ENCODE data around the gene CD46.
"Not testable (repeated sequence)": the region's sequence is repeated elsewhere in the genome, so short reads cannot be mapped to it uniquely, and the experiment has no call there.

Gene CD46

GRCh38 chr1:207751790-207752455 is at the start of gene CD46:
CD46 (plus strand) TSS chr1:207752054; CDS start chr1:207752213, 159 bp downstream.
- peaks cover 44 to 51% of the 10 kb centered on the region in 2 experiments for H3K4me1 ChIP-seq (ENCODE audit: control insufficient read depth in 1 of 2, insufficient read depth in 1 of 2, low read depth in 1 of 2, low read length in 1 of 2)
- H3K36me3 ChIP-seq: peaks cover 2% of the 10 kb centered on the region
- TF ChIP-seq CTCF (IDR thresholded peaks at IDR 0.05): peak; percentile 58
- peak within 1 kb of the TSS; percentile 85 to 90 for H3K4me3 ChIP-seq (ENCODE audit: low read depth in 1 of 2, low read length in 1 of 2)
- no peaks in the 10 kb centered on the region for H3K9me3 ChIP-seq
- H3K27me3 ChIP-seq: no peaks in the 10 kb centered on the region
- H3K27ac ChIP-seq: peak within 1 kb of the TSS; percentile 94

- Histone ChIP-seq H3K9me3 (no peaks in the 10 kb centered on the region), H3K27ac (no peak overlapping the region), H3K4me3 (ENCODE audit: low read depth in 1 of 2, low read length in 1 of 2) (no peak overlapping the region), H3K36me3 (no peaks in the 10 kb centered on the region), H3K27me3 (peaks cover 9% of the 10 kb centered on the region), H3K4me1 (ENCODE audit: control insufficient read depth in 1 of 2, insufficient read depth in 1 of 2, low read depth in 1 of 2, low read length in 1 of 2) (no peaks in the 10 kb centered on the region)
- no peak for TF ChIP-seq CTCF (IDR thresholded peaks at IDR 0.05)
Observed at GRCh38 chr1:207702317-207702716, 49.5 kb upstream of the CD46 start.

DNA sequence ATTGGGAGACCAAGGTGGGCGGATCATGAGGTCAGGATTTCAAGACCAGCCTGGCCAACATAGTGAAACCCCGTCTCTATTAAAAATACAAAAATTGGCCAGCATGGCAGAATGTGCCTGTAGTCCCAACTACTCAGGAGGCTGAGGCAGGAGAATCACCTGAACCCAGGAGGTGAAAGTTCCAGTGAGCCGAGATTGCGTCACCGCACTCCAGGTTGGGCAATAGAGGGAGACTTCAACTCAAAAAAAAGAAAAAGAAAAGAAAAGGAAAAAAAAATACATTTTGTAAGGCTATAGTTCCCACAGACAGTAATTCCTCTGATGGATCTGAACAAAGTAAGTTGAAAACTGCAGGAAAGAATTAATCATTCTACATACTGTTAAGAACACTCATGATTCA is 48.1 kb upstream of the CD46 start:
- H3K27me3 ChIP-seq: peaks cover 9% of the 10 kb centered on the region
- no peaks in the 10 kb centered on the region for H3K9me3 ChIP-seq
- H3K27ac ChIP-seq: no peak overlapping the region
- no peak for TF ChIP-seq CTCF (IDR thresholded peaks at IDR 0.05)
- H3K4me3 ChIP-seq (ENCODE audit: low read depth in 1 of 2, low read length in 1 of 2): no peak overlapping the region
- H3K4me1 ChIP-seq (ENCODE audit: control insufficient read depth in 1 of 2, insufficient read depth in 1 of 2, low read depth in 1 of 2, low read length in 1 of 2): no peaks in the 10 kb centered on the region
- no peaks in the 10 kb centered on the region for H3K36me3 ChIP-seq

DNA sequence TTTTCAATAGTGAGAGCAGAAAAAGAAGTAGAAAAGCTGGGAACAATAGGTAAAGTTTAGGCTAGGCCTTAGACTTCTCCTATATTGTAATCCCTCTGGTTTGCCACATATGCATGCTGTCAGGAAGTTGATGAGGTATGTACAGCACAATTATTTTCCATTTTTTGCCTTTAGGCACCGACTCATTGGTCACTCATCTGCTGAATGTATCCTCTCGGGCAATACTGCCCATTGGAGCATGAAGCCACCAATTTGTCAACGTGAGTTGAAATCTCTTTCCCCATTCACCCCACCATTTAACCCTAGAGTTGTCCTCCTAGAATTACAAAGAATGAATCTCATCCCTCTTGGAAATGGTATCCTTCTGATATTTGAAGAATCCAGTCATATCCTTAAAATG is 43.9 kb upstream of the CD46 start:
- not testable (repeated sequence) for H3K4me1 ChIP-seq (ENCODE audit: control insufficient read depth in 1 of 2, insufficient read depth in 1 of 2, low read depth in 1 of 2, low read length in 1 of 2); H3K27ac ChIP-seq; H3K9me3 ChIP-seq; H3K27me3 ChIP-seq; H3K36me3 ChIP-seq; H3K4me3 ChIP-seq (ENCODE audit: low read depth in 1 of 2, low read length in 1 of 2)

GRCh38 chr1:207711285-207711684 is 40.6 kb upstream of the CD46 start:
- H3K27me3 ChIP-seq: no peaks in the 10 kb centered on the region
- no peak overlapping the region for H3K27ac ChIP-seq
- no peak for TF ChIP-seq CTCF (IDR thresholded peaks at IDR 0.05)
- no peak overlapping the region for H3K4me3 ChIP-seq (ENCODE audit: low read depth in 1 of 2, low read length in 1 of 2)
- no peaks in the 10 kb centered on the region for H3K4me1 ChIP-seq (ENCODE audit: control insufficient read depth in 1 of 2, insufficient read depth in 1 of 2, low read depth in 1 of 2, low read length in 1 of 2)
- H3K36me3 ChIP-seq: no peaks in the 10 kb centered on the region
- no peaks in the 10 kb centered on the region for H3K9me3 ChIP-seq

DNA sequence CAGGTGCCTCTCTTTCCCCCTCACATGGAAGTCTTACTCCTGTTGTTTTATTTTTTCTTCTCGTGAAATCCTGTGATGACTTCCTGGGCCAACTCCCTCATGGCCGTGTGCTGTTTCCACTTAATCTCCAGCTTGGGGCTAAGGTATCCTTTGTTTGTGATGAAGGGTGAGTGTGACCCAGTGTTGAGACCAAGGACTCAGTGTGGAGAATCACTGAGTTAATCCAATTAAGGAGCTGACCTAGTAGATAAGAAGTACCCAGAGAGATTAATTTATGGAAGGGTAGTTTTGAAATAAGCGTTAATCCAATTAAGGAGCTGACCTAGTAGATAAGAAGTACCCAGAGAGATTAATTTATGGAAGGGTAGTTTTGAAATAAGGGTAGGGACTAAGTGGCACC is 39.2 kb upstream of the CD46 start:
- not testable (repeated sequence) for H3K36me3 ChIP-seq; H3K4me3 ChIP-seq (ENCODE audit: low read depth in 1 of 2, low read length in 1 of 2); H3K27ac ChIP-seq; H3K4me1 ChIP-seq (ENCODE audit: control insufficient read depth in 1 of 2, insufficient read depth in 1 of 2, low read depth in 1 of 2, low read length in 1 of 2); H3K9me3 ChIP-seq; H3K27me3 ChIP-seq
